Loucy (cell line): ENCODE data around the gene PACSIN2.
A peak's percentile ranks its signal among the peaks of the same experiment; 100 is the strongest.
"Not testable (repeated sequence)": the region's sequence is repeated elsewhere in the genome, so short reads cannot be mapped to it uniquely, and the experiment has no call there.

Source experiments
- H2AFZ ChIP-seq: fragments of 200-600 bp; sonication (generic); 2 replicates; pipeline ENCODE4 v1.6.0; 2016; ENCODE audit warnings: antibody characterized with exemption, mild to moderate bottlenecking, low read length, moderate library complexity
- H3F3A ChIP-seq: fragments of 200-600 bp; 2 replicates; pipeline ENCODE4 v1.6.0; 2016; ENCODE audit warnings: antibody characterized with exemption, low read depth, mild to moderate bottlenecking
- H3K27me3 ChIP-seq: fragments of 200-600 bp; sonication (generic); 2 replicates; pipeline ENCODE4 v1.6.1; 2014; ENCODE audit warnings: low read length, mild to moderate bottlenecking; ENCODE audit not compliant: insufficient read depth, poor library complexity, severe bottlenecking
- H3K36me3 ChIP-seq: fragments of 200-600 bp; sonication (generic); 2 replicates; pipeline ENCODE4 v1.6.1; 2016; ENCODE audit warnings: low read length; ENCODE audit not compliant: insufficient read depth
- H3K4me1 ChIP-seq: fragments of 200-600 bp; sonication (generic); 2 replicates; pipeline ENCODE4 v1.5.1; 2014; ENCODE audit warnings: low read length, mild to moderate bottlenecking; ENCODE audit not compliant: insufficient read depth, poor library complexity, severe bottlenecking
- H3K4me2 ChIP-seq: fragments of 200-600 bp; sonication (generic); 2 replicates; pipeline ENCODE4 v1.6.0; 2014; ENCODE audit warnings: antibody characterized with exemption, low read length, low read depth, mild to moderate bottlenecking; ENCODE audit not compliant: poor library complexity, severe bottlenecking
- H3K4me3 ChIP-seq: fragments of 200-600 bp; sonication (generic); 2 replicates; pipeline ENCODE4 v1.5.1; 2014; ENCODE audit warnings: low read length, mild to moderate bottlenecking, mixed read lengths; ENCODE audit not compliant: poor library complexity, severe bottlenecking
- H3K79me2 ChIP-seq: fragments of 200-600 bp; sonication (generic); 2 replicates; pipeline ENCODE4 v1.6.1; 2014; ENCODE audit warnings: low read length; ENCODE audit not compliant: insufficient read depth
- H3K9ac ChIP-seq: fragments of 200-600 bp; sonication (generic); 2 replicates; pipeline ENCODE4 v1.6.0; 2014; ENCODE audit warnings: mild to moderate bottlenecking, low read depth, low read length, moderate library complexity; ENCODE audit not compliant: poor library complexity, severe bottlenecking
- H3K9me2 ChIP-seq: fragments of 200-600 bp; sonication (generic); replicated peaks from 2 replicates; pipeline ENCODE4 v1.6.1; 2016; ENCODE audit warnings: low read depth, low read length, mixed read lengths
- H3K9me3 ChIP-seq: fragments of 200-600 bp; sonication (generic); 2 replicates; pipeline ENCODE4 v1.6.1; 2014; ENCODE audit warnings: mild to moderate bottlenecking, antibody characterized with exemption, low read length, low read depth; ENCODE audit not compliant: insufficient read depth
- H4K20me1 ChIP-seq: fragments of 200-600 bp; sonication (generic); 2 replicates; pipeline ENCODE4 v1.6.0; 2014; ENCODE audit warnings: antibody characterized with exemption, low read length, mild to moderate bottlenecking; ENCODE audit not compliant: insufficient read depth, poor library complexity, severe bottlenecking
- EZH2phosphoT487 ChIP-seq: fragments of 200-600 bp; IDR thresholded peaks from 2 replicates; pipeline ENCODE4 v1.6.1; 2018; ENCODE audit warnings: antibody characterized with exemption, mild to moderate bottlenecking, moderate library complexity, borderline replicate concordance
- TF ChIP-seq, protein P1 (sequence below): fragments of 200-600 bp; sonication (generic); conservative IDR thresholded peaks from 2 replicates; pipeline ENCODE4 v1.5.1; 2014; ENCODE audit warnings: mild to moderate bottlenecking, antibody characterized with exemption, low read length

The PACSIN2 gene

DNA sequence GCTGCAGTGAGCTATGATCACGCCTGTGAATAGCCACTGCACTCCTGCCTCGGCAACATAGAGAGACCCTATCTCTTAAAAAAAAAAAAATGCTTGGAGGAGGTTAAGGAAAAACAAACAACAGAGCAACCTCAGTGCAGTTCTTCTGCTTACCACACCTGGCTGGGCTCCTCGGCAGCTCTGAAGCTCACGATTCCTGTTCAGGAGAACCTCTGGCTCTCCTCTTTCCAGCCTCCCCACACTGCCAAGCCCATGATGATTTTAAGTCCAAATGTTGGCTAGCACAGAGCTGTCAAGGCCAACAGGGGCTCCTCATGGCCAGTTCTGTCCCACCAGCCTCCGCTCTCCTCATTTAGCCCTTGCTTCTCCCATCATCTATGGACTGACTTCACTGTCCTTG lies 88.2 kb downstream of the PACSIN2 start:
- H3K79me2 ChIP-seq, result peaks cover 92% of the 10 kb centered on the region
- H3K4me1 ChIP-seq, result peaks cover 26% of the 10 kb centered on the region
- H2AFZ ChIP-seq, result no peak overlapping the region
- TF ChIP-seq, protein P1, sequence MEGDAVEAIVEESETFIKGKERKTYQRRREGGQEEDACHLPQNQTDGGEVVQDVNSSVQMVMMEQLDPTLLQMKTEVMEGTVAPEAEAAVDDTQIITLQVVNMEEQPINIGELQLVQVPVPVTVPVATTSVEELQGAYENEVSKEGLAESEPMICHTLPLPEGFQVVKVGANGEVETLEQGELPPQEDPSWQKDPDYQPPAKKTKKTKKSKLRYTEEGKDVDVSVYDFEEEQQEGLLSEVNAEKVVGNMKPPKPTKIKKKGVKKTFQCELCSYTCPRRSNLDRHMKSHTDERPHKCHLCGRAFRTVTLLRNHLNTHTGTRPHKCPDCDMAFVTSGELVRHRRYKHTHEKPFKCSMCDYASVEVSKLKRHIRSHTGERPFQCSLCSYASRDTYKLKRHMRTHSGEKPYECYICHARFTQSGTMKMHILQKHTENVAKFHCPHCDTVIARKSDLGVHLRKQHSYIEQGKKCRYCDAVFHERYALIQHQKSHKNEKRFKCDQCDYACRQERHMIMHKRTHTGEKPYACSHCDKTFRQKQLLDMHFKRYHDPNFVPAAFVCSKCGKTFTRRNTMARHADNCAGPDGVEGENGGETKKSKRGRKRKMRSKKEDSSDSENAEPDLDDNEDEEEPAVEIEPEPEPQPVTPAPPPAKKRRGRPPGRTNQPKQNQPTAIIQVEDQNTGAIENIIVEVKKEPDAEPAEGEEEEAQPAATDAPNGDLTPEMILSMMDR, result no peak
- peaks cover 16% of the 10 kb centered on the region for H4K20me1 ChIP-seq
- no peak overlapping the region for H3K4me3 ChIP-seq
- H3K9ac ChIP-seq, result no peak overlapping the region
- H3K4me2 ChIP-seq, result no peak overlapping the region
- no peaks in the 10 kb centered on the region; the same call in 1 of the 2 replicates for H3K36me3 ChIP-seq
- no peaks in the 10 kb centered on the region for H3K9me3 ChIP-seq
- no peaks in the 10 kb centered on the region for H3K9me2 ChIP-seq
- no peaks in the 10 kb centered on the region for H3K27me3 ChIP-seq
- H3F3A ChIP-seq, result no peaks in the 10 kb centered on the region

GRCh38 chr22:42926104-42926503 lies 88.8 kb downstream of the PACSIN2 start:
- H3K79me2 ChIP-seq, result peaks cover 92% of the 10 kb centered on the region
- H2AFZ ChIP-seq, result no peak overlapping the region
- no peak for TF ChIP-seq EZH2phosphoT487
- TF ChIP-seq, protein P1, result no peak
- H4K20me1 ChIP-seq, result peaks cover 16% of the 10 kb centered on the region
- peak overlapping the region; percentile 51 for H3K4me2 ChIP-seq
- H3K27me3 ChIP-seq, result no peaks in the 10 kb centered on the region
- H3K36me3 ChIP-seq, result no peaks in the 10 kb centered on the region; the same call in 1 of the 2 replicates
- peak overlapping the region; percentile 9 for H3K4me3 ChIP-seq
- no peaks in the 10 kb centered on the region for H3F3A ChIP-seq
- no peaks in the 10 kb centered on the region for H3K9me3 ChIP-seq
- H3K9ac ChIP-seq, result no peak overlapping the region
- peaks cover 26% of the 10 kb centered on the region for H3K4me1 ChIP-seq
- H3K9me2 ChIP-seq, result no peaks in the 10 kb centered on the region

- Histone ChIP-seq H3F3A (no peaks in the 10 kb centered on the region), H3K9me2 (no peaks in the 10 kb centered on the region), H3K4me2 (peak overlapping the region; percentile 51), H3K9me3 (no peaks in the 10 kb centered on the region), H3K27me3 (no peaks in the 10 kb centered on the region), H3K4me3 (peak overlapping the region; percentile 9), H3K79me2 (peaks cover 91% of the 10 kb centered on the region), H3K4me1 (peaks cover 26% of the 10 kb centered on the region), H3K9ac (no peak overlapping the region), H3K36me3 (no peaks in the 10 kb centered on the region; the same call in 1 of the 2 replicates), H2AFZ (no peak overlapping the region), H4K20me1 (peaks cover 16% of the 10 kb centered on the region)
- TF ChIP-seq, protein P1, result no peak
- TF ChIP-seq EZH2phosphoT487, result no peak
Observed at GRCh38 chr22:42925598-42925997, 89.4 kb downstream of the PACSIN2 start.

DNA sequence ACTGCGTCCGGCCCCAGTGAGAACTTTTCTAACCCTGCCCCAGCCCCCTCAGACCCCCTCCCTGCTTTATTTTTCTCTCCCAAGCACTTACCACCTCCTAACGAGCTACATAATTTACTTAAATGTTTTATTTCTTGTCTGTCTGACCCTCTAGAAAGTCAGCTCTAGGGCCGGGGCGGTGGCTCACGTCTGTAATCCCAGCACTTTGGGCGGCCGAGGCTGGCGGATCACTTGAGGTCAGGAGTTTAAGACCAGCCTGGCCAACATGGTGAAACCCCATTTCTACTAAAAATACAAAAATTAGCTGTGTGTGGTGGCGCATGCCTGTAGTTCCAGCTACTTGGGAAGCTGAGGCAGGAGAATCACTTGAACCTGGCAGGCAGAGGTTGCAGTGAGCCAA lies 89.9 kb downstream of the PACSIN2 start:
- Histone ChIP-seq H3K4me2 (peak overlapping the region; percentile 51), H3K4me1 (peaks cover 26% of the 10 kb centered on the region), H3K79me2 (peaks cover 91% of the 10 kb centered on the region), H4K20me1 (peaks cover 16% of the 10 kb centered on the region)
- H2AFZ ChIP-seq, H3K9me3 ChIP-seq, H3K9ac ChIP-seq, H3K36me3 ChIP-seq, H3K27me3 ChIP-seq, H3K9me2 ChIP-seq, H3F3A ChIP-seq, H3K4me3 ChIP-seq: not testable (repeated sequence)
